ENCODE results near the gene TNFSF15.

The TNFSF15 gene

DNA sequence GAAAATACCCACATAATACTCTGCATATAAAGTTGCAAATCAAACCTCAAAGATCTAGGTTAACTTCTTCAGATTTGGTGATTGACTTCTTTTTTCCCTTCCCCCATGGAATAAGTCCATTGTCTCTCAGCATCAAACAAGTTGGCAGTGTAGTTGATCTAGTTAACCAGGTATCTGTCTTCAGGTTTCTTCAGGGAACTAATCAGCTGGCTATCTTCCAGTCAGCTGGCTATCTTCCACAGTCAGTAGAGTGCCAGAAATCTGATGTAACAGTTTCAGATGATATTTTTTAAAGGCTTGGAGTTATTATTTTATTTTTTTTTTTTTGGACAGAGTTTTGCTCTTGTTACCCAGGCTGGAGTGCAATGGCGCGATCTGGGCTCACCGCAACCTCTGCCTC is 16.8 kb downstream of the TNFSF15 start:
- no peak for DNase-seq (ENCODE audit: low read depth in 2 of 2)

DNA sequence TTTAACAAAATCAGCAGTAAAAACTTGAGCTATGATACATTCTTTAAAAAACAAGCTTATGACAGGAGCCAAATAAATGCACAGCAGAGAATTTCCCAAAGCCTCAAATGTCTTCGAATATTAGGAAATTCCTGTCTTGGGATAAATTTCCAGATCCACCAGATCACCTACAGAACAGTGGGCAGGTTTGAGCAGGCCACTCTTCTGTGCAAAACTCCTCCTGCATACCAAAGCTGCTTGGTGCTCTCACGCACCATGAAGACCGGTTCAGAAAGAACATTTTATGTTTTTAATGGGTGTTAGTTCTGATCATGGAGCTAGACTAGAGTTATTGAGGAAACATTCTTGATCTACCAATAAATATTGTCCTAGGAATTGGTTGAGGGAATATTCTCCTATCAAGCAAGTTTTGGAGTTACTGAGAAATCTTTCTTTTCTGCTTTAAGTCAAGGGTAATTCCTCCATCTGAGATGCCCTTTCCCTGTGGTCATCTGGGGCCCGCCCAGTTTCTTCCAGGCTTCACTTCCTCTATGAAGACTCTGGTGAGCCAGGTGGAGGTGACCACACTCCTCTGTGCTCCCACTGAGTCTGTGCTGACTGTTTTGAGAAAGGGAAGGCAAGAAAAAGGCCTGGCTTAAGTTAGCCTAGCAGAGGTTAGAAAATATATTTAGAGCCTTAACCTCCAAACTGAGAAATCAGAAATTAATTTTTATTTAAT is 17.9 kb downstream of the TNFSF15 start:
- no peak for DNase-seq (ENCODE audit: low read depth in 2 of 2)

DNA sequence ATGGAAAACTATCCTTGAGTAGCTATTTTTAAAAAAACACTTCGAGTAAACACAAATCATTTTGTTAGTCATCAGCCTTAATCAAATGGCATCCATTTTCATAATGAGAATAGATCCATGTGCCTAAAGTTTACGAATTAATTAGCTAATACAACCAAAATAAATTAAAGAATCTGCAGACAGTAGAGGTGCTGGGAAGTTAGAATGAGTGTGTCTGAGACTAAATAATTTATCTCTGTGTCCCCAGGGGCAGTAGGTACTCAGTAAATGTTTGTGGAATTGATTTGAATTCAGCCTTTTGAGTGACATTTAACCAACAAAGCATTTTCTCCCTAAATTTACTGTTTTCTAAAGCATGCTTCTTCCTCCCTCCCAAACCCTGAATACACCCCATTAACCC is 18.6 kb downstream of the TNFSF15 start:
- DNase-seq (ENCODE audit: low read depth in 2 of 2), result no peak

DNA sequence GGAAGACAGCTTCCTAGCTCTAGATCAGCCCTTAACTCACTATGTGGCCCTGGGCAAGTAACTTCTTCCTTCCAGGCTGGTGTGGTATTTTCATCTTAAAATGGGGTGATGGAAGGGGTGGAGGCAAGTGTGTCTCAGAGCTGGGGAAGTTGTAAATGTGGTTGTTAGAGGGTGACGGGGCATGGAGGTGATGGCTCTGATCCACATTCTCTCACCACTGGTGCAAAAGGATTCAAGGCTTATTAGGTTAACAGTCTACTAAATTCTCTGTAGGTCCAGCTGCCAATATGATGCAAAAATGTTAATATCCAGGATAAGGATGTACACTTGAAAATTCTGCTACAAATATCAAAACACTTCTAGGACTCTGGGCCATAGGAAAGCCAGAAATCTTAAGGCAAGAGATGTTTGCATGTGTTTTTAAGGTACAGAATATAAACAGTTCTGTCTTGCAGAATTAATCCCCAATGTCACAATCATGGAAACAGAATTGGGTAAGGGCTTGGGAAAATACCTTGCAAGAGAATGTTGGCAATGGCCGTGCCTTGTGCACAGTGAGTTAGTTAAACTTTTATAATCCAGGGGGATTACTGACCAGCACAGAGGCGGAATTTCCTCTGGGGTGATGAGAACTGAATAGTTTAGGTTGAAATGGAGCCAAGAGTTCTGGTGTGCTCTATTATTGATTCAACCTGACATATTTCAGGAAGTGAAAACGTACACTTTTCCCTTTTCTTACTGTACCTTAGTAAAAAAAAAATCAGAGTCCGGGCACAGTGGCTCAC is 19.8 kb downstream of the TNFSF15 start:
- no peak for DNase-seq (ENCODE audit: low read depth in 2 of 2)

DNA sequence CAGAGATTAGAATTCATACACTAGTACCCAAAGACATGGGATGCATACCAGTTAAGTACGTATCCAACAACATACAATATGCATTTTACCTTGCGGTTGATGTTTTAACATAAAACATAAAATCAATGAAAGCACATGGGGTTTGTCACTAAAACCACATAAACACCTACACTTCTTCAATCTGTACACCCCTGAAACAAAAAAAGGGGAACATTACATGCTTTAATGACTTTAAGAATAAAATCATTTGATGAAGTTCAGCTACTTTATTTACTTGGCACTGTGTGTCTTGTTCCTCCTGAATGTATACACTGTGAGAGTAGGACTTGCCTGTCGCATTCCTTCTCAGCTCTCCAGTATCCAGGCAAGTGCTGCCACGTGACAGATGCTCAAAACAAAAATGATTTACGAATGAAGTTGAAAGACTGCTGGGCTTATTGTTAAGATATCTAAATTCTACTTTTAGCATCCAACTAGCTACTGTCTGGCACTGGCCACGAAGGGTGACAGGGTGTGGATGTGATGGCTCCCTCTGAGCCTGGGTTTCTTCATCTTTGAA is 21.0 kb downstream of the TNFSF15 start:
- no peak for DNase-seq (ENCODE audit: low read depth in 2 of 2)

DNA sequence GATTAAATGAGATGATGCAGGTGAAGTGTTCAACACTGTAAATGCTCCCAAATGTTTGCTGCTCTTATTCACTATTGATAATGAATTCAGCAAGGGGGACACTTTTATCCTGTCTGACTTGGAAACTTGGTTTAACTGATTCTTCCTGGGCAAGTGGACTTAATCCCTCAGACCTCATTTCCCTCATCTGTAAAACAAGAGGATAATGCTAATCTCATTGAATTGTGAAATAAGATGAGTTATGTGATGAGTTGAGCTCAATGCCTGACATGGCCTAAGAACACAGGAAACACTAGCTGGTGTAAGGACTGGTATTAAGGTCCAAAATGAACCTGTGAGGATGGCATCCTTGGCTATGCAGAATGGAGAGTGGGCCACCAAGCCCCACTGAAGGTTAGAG is 23.3 kb downstream of the TNFSF15 start:
- DNase-seq (ENCODE audit: low read depth in 2 of 2), result no peak

DNA sequence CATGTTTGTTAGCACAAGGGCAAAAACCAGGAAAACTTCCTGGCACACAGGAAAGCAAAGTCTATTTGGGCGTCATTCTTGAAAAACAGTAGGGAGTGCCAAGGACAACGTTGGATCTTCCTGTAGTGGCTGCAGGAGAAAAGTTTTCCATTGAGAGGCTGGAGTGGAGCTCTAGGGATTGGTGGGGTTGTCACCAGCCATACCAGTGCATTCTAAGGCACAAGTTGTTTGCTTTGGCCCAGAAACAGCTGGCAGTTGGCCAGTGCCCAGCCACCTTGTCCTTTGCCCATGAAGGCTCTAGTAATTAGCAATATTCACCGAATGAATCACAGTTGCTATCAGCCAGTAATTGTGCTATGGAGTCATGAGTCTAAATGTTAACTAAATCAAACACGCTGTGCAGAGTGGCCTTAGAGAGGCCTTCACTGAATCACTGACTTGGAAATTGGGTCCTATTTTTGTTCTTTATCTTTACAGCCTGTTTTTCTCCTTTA is 26.4 kb downstream of the TNFSF15 start:
- DNase-seq (ENCODE audit: low read depth in 2 of 2), result no peak

DNA sequence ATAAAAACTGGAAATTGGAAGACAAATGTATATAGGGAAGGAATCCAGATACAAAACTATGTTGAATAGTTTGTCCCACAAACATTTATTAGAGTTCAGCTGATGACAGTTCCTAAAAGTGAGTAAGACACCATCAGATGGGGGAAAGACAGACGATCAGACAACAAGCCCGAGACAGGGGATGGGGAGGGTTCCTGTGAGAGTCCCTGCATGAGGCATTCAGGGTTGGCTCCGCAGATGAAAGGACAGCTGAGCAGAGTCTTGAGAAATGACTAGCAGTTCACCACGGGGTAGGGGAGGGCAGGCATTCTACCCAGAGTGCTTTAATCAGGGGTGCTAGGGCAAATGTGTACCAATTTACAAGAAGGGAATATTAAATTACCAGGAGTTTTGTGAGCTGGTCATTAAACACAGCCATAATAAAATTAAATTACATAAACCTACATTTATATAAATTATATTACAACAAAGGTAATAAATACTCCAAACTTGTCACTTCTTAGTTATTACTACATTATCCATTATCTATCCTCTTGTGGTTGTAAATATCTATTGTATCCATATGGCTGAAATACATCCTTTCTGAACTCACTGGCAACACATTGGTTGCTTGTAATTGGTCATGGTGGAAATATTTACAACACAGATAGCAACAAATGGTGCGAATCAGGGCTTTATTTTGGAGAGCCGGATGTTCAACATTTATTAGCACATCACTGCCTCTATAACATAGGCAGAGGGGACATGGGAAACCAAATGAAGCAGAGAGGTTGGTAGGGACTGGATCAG is 27.8 kb downstream of the TNFSF15 start:
- DNase-seq (ENCODE audit: low read depth in 2 of 2), result peak; percentile 7 to 19

DNA sequence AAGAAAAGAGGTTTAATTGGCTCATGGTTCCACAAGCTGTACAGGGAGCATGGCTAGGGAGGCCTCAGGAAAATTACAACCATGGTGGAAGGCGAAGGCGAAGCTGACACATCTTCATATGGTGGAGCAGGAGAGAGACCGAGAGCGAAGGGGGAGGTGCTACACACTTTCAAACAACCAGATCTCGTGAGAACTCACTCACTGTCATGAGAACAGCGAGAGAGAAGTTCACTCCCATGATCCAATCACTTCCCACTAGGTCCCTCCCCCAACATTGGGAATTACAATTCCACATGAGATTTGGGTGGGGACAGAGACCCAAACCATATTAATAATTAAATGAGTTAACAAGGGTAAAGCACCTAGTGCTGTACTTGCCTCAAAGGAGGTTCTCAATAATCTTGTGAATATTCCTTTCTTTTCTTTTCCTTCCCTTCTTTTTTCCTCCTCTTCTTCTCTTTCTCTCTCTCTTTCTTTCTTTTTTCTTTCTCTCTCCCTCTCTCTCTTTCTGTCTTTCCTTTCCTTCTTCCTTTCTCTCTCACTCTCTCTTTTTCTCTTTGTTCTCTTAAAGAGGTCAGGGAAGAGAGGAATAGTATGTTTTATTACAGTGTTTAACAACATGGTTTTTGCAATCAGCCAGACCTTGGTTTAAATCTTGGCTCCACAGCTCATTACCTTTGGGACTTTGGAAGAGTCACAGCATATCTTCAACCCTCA is 29.0 kb downstream of the TNFSF15 start:
- DNase-seq (ENCODE audit: low read depth in 2 of 2), result no peak

DNA sequence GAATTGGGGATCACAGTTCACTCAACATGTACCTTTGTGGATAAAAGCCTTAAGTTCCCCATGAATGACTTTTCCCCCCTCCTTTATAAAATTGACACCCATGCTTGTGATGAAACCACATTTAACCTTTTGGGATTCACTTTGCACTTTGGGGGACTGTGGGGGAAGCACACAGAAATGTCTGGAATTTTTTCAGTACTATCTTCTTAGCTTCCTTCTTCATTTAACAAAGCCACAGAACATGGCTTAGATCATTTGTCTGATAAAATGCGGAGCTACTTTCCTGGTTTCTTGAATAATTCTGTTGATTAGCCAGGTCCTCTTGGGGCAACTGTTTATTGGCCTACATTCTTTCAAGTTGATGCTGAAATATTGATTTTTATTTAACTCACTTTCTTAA is 29.9 kb downstream of the TNFSF15 start:
- no peak for DNase-seq (ENCODE audit: low read depth in 2 of 2)

DNA sequence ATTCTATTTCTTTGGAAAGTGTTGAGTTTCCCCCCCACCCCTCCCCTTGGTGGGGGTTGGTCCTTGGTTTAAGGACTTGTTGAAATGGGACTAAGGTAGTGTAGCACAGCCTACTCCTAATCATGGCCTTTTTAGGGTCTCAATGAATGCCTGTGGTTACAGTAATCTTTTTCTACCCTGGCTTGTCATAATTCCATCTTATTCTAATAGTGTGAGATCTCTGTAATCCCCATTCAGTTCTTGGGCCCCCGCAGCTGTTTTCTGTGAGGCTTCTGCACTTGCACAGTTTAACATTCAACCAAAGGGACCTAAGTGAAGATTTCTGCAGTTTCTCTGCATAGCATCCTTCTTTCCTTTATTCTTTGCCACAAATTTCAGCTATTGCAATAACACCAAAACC is 30.7 kb downstream of the TNFSF15 start:
- no peak for DNase-seq (ENCODE audit: low read depth in 2 of 2)

DNA sequence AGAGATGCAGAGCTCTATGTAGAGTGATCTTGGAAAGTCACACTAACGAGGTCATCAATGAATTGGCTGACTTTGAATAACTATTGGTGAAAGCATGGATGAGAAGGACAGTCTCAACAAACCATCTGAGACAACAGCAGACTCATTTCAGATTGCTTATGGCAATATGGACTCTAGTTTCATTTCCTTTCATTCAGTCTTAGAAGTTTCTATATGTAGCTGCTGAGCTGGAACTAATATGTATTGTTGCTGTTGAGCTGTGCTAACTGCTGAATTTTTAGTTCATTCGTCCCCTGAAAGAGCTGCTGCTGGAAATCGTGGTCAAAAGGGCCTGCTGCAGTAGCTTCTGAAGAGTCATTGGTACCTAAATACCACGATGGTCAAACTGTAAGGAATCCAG is 31.3 kb downstream of the TNFSF15 start:
- no peak for DNase-seq (ENCODE audit: low read depth in 2 of 2)

DNA sequence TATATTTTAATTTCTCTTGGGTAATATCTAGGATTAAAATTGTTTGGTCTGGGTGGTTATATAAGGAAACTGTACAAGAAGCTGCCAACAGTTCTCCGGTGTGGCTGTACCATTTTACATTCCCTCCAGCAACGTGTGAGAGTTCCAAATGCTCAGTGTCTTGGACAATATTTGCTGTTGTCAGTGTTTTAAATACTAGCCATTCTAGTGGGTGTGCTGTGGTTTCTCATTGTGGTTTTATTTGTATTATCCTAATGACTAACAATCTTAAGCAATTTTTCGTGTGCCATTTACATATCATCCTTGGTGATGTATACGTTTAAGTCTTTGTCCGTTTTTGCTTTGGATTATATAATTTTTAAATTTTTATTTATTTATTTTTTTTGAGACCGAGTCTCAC is 34.0 kb downstream of the TNFSF15 start:
- no peak for DNase-seq (ENCODE audit: low read depth in 2 of 2)

DNA sequence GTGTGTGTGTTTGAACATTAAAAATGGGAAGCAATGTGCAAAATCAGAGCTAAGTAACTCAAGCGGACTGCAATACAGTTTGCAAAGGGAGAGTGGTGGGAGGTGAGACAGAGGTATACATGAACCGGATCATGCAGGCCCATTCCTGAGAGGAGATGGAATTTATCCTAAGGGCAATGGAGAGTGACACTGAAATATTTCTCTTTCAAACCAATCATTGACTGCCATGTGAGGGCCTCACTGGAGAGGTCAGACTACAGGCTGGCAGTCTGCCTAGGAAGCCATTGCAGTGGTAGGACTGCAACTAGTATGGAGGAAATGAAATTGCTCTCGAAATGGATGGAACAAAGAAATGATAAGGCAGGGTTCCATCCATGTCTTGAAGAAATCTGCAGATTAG is 34.8 kb downstream of the TNFSF15 start:
- no peak for DNase-seq (ENCODE audit: low read depth in 2 of 2)

DNA sequence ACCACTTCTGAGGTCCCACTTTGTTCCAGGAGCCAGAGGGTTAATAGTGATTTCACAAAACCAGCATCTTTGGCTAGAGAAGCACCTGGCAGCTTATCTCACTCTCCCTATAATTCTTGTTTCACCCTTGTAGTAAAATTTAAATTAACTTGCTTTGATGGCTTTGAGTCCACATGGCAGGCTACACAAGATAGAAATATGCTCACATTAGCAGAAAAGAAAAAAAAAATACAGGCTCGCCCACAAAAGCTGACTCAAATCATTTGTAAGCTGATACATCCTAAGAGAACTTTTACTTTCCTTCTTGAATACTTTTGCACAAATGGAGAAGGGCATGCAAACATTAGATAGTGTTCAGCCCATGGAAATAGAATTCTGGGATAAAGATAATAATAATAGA is 36.2 kb downstream of the TNFSF15 start:
- no peak for DNase-seq (ENCODE audit: low read depth in 2 of 2)

DNA sequence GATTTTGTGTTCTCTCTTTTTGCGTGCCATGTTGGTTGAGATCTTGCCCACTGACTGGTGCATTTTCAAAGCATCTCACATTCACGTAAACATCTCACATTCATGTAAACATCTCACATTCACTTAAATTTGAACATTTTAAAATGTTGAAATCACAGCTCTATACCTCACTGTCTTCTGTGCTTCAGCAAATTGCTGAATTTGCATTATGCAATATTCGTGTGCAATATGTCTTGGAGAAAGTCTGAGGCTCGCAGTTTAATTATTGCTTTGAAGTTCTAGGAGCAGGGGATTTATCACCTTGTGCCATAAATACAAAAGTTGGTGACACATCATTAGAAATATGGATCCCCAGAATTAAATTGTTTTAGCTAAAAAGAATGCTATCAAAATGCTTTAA is 42.6 kb downstream of the TNFSF15 start:
- DNase-seq (ENCODE audit: low read depth in 2 of 2), result no peak

DNA sequence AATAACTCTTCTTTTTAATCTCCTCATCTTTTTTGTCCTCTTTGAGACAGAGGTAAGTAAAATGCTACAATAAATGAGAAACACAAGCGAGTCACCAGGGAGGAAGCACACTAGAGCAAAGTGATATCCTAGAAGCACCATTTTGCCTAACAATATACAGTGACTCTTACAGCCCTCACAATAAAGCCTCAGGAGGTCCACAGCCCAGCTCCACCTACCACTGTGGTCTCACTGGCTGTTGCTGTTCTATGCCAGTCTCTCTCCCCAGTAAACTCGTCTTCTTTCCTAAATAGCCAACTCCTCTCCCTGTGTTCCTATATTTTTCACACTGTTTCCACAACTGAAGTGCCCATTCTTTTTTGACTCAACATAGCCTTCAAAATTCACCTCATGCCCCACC is 44.3 kb downstream of the TNFSF15 start:
- DNase-seq (ENCODE audit: low read depth in 2 of 2), result no peak

DNA sequence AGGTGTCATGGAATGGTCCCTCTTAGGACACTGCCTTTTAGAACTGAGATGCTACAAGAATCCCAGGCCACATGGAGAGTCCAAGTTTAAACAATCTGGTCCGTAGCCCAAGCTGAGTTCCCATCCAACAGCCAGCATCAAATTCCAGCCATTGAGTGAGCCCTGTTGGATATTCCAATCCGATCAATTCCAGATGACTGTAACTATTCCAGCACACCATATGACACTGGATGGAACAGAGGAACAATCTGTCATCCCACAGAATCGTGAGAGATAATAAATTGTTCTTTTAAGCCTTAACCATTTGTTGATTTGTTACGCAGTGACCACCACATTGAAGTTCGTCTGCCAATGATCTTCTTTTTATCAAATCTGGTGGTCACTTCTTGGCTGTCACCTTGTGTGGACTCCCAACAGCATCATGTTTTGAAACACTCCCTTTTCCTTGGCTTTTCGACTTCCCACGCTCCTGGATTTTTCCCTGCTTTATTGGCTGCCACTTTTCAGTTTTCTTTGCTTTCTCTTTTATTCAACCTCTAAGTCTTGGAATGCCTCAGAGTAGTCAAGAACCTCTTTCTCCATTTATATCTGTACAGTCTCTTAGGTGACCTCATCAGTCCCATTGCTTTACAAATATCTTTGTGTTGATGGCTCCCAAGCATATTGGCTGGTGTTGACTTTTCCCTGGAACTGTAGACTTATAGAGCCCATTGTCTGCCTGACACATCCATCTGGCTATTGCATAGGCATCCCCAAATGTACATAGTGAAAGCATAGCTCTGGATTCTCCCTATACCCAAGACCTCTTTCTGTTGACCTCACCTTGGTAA is 46.1 kb downstream of the TNFSF15 start:
- DNase-seq (ENCODE audit: low read depth in 2 of 2), result no peak

DNA sequence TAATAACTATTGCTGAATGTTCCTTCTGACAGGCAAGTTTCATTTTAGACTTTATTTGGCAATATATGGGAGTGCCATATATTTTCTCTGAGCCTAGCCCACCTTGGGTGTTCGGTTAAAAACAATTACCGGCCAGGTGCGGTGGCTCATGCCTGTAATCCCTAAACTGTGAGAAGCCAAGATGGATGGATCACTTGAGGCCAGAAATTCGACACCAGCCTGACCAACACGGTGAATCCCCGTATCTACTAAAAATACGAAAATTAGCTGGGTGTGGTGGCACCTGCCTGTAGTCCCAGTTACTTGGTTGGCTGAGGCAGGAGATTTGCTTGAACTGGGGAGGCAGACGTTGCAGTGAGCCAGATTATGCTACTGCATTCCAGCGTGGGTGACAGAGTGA is 47.9 kb downstream of the TNFSF15 start:
- no peak for DNase-seq (ENCODE audit: low read depth in 2 of 2)

DNA sequence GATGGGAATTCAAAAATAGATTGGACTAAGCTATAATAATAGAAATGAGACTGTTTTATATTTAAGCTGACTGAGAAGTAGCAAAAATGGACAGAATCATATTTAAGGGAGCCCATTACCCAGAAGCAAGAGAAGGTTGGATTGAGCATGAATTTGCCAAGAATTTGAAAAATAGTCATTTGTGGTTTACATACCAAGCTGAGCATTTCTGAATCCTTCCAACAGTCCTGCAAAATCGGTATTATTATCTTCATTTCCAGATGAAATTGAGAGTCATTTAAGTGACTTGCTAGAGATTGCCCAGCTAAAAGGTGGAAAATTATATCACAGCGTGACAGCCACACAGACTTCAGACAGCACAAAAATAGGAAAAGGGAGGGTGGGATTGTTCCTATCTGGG is 48.4 kb downstream of the TNFSF15 start:
- no peak for DNase-seq (ENCODE audit: low read depth in 2 of 2)

DNA sequence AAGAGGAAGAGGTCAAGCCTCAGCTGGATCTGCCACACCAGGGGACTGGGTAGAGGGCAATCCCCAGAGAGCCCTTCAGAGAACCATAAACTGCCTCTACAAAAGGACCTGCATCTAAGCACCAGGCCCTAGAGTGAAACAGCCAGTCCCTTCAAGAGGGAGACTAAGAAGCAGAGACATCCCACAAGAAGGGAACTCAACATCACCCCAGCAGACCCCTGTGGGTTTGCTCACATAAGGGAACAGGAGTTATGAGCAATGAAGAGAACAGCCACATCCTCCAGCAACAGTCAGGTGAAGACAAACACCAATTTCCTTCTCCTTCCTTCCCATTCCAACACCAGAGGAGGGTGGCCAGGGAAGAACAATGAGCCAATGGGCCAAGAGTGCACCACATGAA is 48.9 kb downstream of the TNFSF15 start:
- no peak for DNase-seq (ENCODE audit: low read depth in 2 of 2)

Data from stimulated activated CD8-positive, alpha-beta memory T cell treated with anti-CD3 and anti-CD28 coated beads, Interleukin-15, amount 100 ng/mL, for 48 hours (primary cell).